HEK293T (cell line): ENCODE data around the gene KCNMA1.

Experiments used
- CTCF ChIA-PET: fragments of 350-600 bp; formaldehyde crosslinking; extraction: SDS; loops from one replicate; lab custom pipeline; 2021; ENCODE audit warnings: antibody characterized with exemption, inconsistent platforms; lab: Yijun Ruan, JAX
- POLR2A ChIA-PET: fragments of 350-600 bp; formaldehyde crosslinking; extraction: SDS; loops from one replicate; lab custom pipeline; 2020; ENCODE audit warnings: antibody characterized with exemption, inconsistent platforms; lab: Yijun Ruan, JAX
- DNase-seq: peaks from one replicate; pipeline ENCODE4 v3.0.0; 2012; ENCODE audit warnings: mixed read lengths; ENCODE audit errors: extremely low spot score
- ARNT ChIP-seq: fragments of 450-650 bp; IDR thresholded peaks from 2 replicates; pipeline ENCODE4 v1.6.1; 2017; ENCODE audit warnings: mild to moderate bottlenecking
- BHLHE40 ChIP-seq: fragments of 450-650 bp; IDR thresholded peaks from 2 replicates; pipeline ENCODE4 v1.6.1; 2016; ENCODE audit warnings: mild to moderate bottlenecking, moderate library complexity, borderline replicate concordance
- CTBP1 ChIP-seq: fragments of 450-650 bp; IDR thresholded peaks from 2 replicates; pipeline ENCODE4 v1.6.1; 2016; ENCODE audit warnings: borderline replicate concordance
- ELF4 ChIP-seq: fragments of 450-650 bp; IDR thresholded peaks from 2 replicates; pipeline ENCODE4 v1.6.1; 2017; ENCODE audit warnings: antibody characterized with exemption
- FOXA1 ChIP-seq: fragments of 450-650 bp; IDR thresholded peaks from 2 replicates; pipeline ENCODE4 v1.6.1; 2016; ENCODE audit warnings: mild to moderate bottlenecking
- FOXK2 ChIP-seq: fragments of 450-650 bp; IDR thresholded peaks from 2 replicates; pipeline ENCODE4 v1.6.1; 2016; ENCODE audit warnings: mild to moderate bottlenecking
- FOXM1 ChIP-seq: fragments of 450-650 bp; IDR thresholded peaks from 2 replicates; pipeline ENCODE4 v1.6.1; 2017; ENCODE audit warnings: mild to moderate bottlenecking, borderline replicate concordance
- HDGF ChIP-seq: fragments of 450-650 bp; IDR thresholded peaks from 2 replicates; pipeline ENCODE4 v1.6.1; 2017; ENCODE audit warnings: antibody characterized with exemption, borderline replicate concordance
- L3MBTL2 ChIP-seq: fragments of 450-650 bp; conservative IDR thresholded peaks from 2 replicates; pipeline ENCODE4 v1.6.1; 2016; ENCODE audit warnings: mild to moderate bottlenecking
- LEF1 ChIP-seq: fragments of 450-650 bp; IDR thresholded peaks from 2 replicates; pipeline ENCODE4 v1.6.1; 2017; ENCODE audit warnings: mild to moderate bottlenecking, borderline replicate concordance
- NFRKB ChIP-seq: fragments of 450-650 bp; IDR thresholded peaks from 2 replicates; pipeline ENCODE4 v1.6.1; 2016; ENCODE audit warnings: mild to moderate bottlenecking, moderate library complexity
- SP1 ChIP-seq: fragments of 450-650 bp; IDR thresholded peaks from 2 replicates; pipeline ENCODE4 v1.6.1; 2017
- SUZ12 ChIP-seq: fragments of 450-650 bp; IDR thresholded peaks from 2 replicates; pipeline ENCODE4 v1.6.1; 2016; ENCODE audit warnings: mild to moderate bottlenecking
- TARDBP ChIP-seq: fragments of 450-650 bp; IDR thresholded peaks from 2 replicates; pipeline ENCODE4 v1.6.1; 2016
- ZNF384 ChIP-seq: fragments of 450-650 bp; IDR thresholded peaks from 2 replicates; pipeline ENCODE4 v1.6.1; 2016
- TF ChIP-seq, protein P1 (sequence below): fragments of 450-650 bp; IDR thresholded peaks from 2 replicates; pipeline ENCODE4 v1.6.1; 2016

The KCNMA1 gene

GRCh38 chr10:77219046-77219445, 418.6 kb downstream of the KCNMA1 start:
- no peak for DNase-seq
- no peak for TF ChIP-seq FOXA1
- no peak for TF ChIP-seq FOXK2
- no peak for TF ChIP-seq NFRKB
- TF ChIP-seq LEF1: no peak
- TF ChIP-seq, protein P1, sequence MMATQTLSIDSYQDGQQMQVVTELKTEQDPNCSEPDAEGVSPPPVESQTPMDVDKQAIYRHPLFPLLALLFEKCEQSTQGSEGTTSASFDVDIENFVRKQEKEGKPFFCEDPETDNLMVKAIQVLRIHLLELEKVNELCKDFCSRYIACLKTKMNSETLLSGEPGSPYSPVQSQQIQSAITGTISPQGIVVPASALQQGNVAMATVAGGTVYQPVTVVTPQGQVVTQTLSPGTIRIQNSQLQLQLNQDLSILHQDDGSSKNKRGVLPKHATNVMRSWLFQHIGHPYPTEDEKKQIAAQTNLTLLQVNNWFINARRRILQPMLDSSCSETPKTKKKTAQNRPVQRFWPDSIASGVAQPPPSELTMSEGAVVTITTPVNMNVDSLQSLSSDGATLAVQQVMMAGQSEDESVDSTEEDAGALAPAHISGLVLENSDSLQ: no peak
- TF ChIP-seq SUZ12: no peak
- TF ChIP-seq ARNT: no peak
- TF ChIP-seq TARDBP: no peak
- TF ChIP-seq SP1: no peak
- TF ChIP-seq CTBP1: no peak
- no peak for TF ChIP-seq L3MBTL2
- no peak for TF ChIP-seq BHLHE40
- TF ChIP-seq HDGF: no peak
- no peak for TF ChIP-seq ELF4
- CTCF ChIA-PET: no interaction called here
- POLR2A ChIA-PET: no interaction called here

GRCh38 chr10:77214799-77215198, 422.8 kb downstream of the KCNMA1 start:
- CTCF ChIA-PET: no interaction called here
- POLR2A ChIA-PET: no interaction called here

DNA sequence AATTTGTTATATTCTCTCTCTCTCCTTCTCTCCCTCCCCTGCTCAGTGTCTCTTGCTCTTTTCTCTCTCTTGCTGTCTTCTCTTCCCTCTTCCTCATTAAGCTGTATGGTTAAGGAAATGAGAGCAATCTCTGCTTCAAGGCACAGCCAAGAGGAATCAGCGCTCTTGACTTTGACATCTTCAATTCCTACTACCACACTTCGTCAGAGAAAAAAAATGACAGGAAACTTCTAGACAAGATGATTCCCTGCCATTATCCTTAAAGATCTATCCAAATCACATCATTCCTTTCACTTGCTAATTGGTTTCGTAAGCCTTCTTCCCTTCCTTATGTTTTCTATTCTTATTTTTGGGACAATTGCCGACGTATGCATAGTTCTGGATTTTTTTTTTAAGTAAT, 425.0 kb downstream of the KCNMA1 start:
- no peak for DNase-seq
- ChIA-PET POLR2A (no interaction called here), CTCF (interaction anchor here (0.6 kb wide), 1 partner anchor 26 kb away, joined by 4 read pairs; no protein-coding TSS in a partner anchor)
- TF ChIP-seq FOXK2: no peak
- no peak for TF ChIP-seq TARDBP
- no peak for TF ChIP-seq CTBP1
- TF ChIP-seq, protein P1: no peak
- no peak for TF ChIP-seq ZNF384
- TF ChIP-seq BHLHE40: no peak
- TF ChIP-seq FOXM1: no peak
- no peak for TF ChIP-seq HDGF
- TF ChIP-seq SUZ12: no peak
- TF ChIP-seq ARNT: no peak
- TF ChIP-seq NFRKB: no peak
- no peak for TF ChIP-seq SP1
- no peak for TF ChIP-seq LEF1
- no peak for TF ChIP-seq L3MBTL2
- TF ChIP-seq FOXA1: no peak
- no peak for TF ChIP-seq ELF4

More at GRCh38 chr10:77214799-77215198, 422.8 kb downstream of the KCNMA1 start:
- TF ChIP-seq CTBP1: no peak
- no peak for TF ChIP-seq FOXK2
- TF ChIP-seq HDGF: no peak
- TF ChIP-seq BHLHE40: no peak
- no peak for TF ChIP-seq SP1
- no peak for TF ChIP-seq L3MBTL2
- no peak for DNase-seq

DNA sequence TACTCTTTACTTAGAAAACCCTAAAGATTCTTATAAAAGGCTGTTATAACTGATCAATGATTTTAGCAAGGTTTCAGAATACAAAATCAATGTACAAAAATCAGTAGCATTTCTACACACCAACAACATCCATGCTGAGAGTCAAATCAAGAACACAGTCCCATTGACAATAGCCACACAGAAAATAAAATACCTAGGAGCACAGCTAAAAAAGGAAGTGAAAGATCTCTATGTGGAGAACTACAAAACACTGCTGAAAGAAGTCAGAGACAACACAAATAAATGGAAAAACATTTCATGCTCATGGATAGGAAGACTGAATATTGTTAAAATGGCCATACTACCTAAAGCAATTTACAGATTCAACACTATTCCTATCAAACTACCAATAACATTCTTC, 427.0 kb downstream of the KCNMA1 start:
- ChIA-PET POLR2A (no interaction called here), CTCF (no interaction called here)
- no peak for TF ChIP-seq LEF1
- no peak for TF ChIP-seq TARDBP
- TF ChIP-seq FOXA1: no peak
- no peak for TF ChIP-seq ARNT
- TF ChIP-seq L3MBTL2: no peak
- no peak for TF ChIP-seq CTBP1
- TF ChIP-seq NFRKB: no peak
- TF ChIP-seq BHLHE40: no peak
- no peak for TF ChIP-seq FOXK2
- no peak for TF ChIP-seq SP1
- TF ChIP-seq HDGF: no peak
- TF ChIP-seq SUZ12: no peak
- TF ChIP-seq ZNF384: no peak
- TF ChIP-seq ELF4: no peak
- TF ChIP-seq FOXM1: no peak
- TF ChIP-seq, protein P1: no peak
- DNase-seq: no peak

GRCh38 chr10:77208684-77209256, 428.8 kb downstream of the KCNMA1 start:
- no peak for DNase-seq
- ChIA-PET CTCF (interaction anchor here (0.7 kb wide), 1 partner anchor 192 kb away, joined by 5 read pairs; no protein-coding TSS in a partner anchor), POLR2A (no interaction called here)
- TF ChIP-seq LEF1 (no peak), ELF4 (no peak), HDGF (no peak), CTBP1 (no peak), NFRKB (no peak), SP1 (no peak), L3MBTL2 (no peak), FOXM1 (no peak), SUZ12 (no peak), ARNT (no peak), TARDBP (no peak), ZNF384 (no peak), FOXK2 (no peak), BHLHE40 (no peak), FOXA1 (no peak)
- TF ChIP-seq, protein P1: no peak
